ENCODE data around the gene SCO2.

The SCO2 gene

DNA sequence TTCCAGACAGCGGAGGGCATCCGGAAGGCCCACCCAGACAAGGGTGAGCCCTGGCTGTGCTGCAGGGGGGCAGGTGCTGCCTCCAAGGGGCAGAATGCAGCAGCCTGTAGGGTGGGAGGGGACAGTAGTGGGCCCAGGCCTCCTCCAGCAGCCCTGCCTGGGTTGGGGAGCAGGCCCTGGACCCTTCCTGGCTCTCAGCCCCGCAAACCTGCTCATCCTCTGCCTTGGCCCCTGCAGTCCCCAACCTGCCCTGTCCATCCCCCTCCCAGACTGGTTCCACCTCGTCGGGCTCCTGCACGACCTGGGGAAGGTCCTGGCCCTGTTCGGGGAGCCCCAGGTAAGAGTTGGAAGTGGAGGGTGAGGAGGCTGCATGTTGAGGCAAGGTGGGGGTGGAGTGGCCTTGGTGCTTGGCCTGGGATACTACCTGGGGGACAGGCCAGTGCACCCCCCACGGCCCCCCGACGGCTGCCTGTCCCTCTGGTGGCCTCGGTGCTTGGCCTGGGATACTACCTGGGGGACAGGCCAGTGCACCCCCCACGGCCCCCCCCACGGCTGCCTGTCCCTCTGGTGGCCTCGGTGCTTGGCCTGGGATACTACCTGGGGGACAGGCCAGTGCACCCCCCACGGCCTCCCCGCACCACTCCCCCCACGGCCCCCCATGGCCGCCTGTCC is 37.3 kb downstream of the SCO2 start:
- no peak for TF ChIP-seq TCF12 (IDR thresholded peaks at IDR 0.05; ENCODE audit: low read depth)
- no peak for TF ChIP-seq RAD21 (IDR thresholded peaks at IDR 0.05; ENCODE audit: low read depth)
- TF ChIP-seq TEAD4 (IDR thresholded peaks at IDR 0.05), result no peak
- TF ChIP-seq TAF1 (IDR thresholded peaks at IDR 0.05; ENCODE audit: low read depth), result no peak
- TF ChIP-seq YY1 (IDR thresholded peaks at IDR 0.05; ENCODE audit: low read depth), result no peak
- TF ChIP-seq CEBPB (IDR thresholded peaks at IDR 0.05), result no peak
- TF ChIP-seq, protein P1, sequence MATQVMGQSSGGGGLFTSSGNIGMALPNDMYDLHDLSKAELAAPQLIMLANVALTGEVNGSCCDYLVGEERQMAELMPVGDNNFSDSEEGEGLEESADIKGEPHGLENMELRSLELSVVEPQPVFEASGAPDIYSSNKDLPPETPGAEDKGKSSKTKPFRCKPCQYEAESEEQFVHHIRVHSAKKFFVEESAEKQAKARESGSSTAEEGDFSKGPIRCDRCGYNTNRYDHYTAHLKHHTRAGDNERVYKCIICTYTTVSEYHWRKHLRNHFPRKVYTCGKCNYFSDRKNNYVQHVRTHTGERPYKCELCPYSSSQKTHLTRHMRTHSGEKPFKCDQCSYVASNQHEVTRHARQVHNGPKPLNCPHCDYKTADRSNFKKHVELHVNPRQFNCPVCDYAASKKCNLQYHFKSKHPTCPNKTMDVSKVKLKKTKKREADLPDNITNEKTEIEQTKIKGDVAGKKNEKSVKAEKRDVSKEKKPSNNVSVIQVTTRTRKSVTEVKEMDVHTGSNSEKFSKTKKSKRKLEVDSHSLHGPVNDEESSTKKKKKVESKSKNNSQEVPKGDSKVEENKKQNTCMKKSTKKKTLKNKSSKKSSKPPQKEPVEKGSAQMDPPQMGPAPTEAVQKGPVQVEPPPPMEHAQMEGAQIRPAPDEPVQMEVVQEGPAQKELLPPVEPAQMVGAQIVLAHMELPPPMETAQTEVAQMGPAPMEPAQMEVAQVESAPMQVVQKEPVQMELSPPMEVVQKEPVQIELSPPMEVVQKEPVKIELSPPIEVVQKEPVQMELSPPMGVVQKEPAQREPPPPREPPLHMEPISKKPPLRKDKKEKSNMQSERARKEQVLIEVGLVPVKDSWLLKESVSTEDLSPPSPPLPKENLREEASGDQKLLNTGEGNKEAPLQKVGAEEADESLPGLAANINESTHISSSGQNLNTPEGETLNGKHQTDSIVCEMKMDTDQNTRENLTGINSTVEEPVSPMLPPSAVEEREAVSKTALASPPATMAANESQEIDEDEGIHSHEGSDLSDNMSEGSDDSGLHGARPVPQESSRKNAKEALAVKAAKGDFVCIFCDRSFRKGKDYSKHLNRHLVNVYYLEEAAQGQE (IDR thresholded peaks at IDR 0.05; ENCODE audit: low read depth), result no peak
- TF ChIP-seq FOXM1 (IDR thresholded peaks at IDR 0.05; ENCODE audit: borderline replicate concordance, low read depth), result no peak
- TF ChIP-seq EGR1 (IDR thresholded peaks at IDR 0.05), result no peak
- TF ChIP-seq, protein P2, sequence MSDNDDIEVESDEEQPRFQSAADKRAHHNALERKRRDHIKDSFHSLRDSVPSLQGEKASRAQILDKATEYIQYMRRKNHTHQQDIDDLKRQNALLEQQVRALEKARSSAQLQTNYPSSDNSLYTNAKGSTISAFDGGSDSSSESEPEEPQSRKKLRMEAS (IDR thresholded peaks at IDR 0.05), result no peak
- no peak for TF ChIP-seq NFIC (IDR thresholded peaks at IDR 0.05)
- TF ChIP-seq CREB1 (IDR thresholded peaks at IDR 0.05; ENCODE audit: low read depth), result no peak
- TF ChIP-seq EP300 (IDR thresholded peaks at IDR 0.05; ENCODE audit: borderline replicate concordance), result no peak

DNA sequence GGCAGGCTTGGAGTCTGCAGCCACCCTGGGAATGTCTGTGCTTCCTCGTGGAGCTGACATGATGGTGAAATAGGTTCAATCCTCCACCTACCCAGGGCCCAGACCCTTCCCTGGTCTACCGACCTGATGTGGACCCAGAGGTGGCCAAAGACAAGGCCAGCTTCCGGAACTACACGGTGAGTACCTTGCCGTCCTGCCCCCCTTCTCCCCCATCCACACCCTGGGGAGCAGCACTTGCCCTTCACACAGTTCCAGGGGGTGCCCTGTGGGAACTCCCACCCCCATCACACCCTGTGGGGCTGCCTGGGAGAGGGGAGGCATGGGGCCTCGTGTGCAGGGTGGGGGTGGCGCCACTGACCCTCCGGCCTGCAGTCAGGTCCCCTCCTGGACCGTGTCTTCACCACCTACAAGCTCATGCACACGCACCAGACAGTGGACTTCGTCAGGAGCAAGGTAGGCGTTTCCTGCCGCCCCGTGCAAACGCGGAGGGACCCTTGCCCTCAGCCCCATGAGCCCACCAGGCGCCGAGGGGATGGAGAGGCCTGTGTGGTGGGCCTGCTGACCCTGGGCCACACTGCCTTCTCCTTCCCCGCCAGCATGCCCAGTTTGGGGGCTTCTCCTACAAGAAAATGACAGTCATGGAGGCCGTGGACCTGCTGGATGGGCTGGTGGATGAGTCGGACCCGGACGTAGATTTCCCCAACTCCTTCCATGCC is 38.0 kb downstream of the SCO2 start:
- TF ChIP-seq ZBTB7A (IDR thresholded peaks at IDR 0.05; ENCODE audit: low read depth), result 0 out of 2 replicates have a peak, but pooled peaks have one; percentile 17
- TF ChIP-seq, protein P2 (IDR thresholded peaks at IDR 0.05), result no peak

DNA sequence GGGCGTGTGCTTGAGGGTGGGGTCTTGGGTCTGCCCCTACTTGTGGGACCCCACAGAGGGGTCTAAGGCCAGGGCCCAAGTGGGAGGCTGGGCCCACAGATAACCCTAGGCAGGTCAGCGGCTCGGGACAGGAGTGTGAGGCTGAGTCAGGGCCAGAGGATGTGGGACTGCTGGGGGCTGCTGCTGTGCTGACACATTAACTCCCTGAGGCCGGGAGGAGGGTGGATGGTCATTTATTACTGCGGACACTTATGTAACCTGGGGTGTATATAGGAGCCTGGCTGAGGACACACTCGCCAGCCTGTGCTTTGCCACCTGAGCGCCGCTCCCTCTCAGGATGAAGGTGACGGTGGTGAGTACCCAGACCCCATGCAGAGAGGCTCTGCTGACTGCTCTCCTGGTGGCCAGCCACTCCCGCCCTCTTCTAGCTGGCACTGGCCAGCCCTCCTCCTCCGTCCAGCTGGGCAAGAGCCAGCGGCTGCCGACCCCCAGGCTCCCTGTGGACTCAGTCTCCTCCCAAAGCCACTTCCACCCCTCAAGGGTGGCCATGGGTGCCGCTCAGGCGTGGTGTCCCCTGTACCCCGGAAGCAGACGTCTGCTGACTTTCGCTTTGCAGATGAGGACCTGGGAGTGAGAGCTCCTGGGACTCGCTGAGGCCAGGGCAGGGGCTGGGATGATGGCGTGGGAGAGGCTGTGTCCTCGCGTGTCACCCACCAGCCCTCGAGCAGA is 38.7 kb downstream of the SCO2 start, which contains the start of gene MIOX:
MIOX (plus strand) TSS at position 299 of the 729 bp plus-strand sequence; CDS start at position 338, 39 bp downstream.
- no peak for TF ChIP-seq TAF1 (IDR thresholded peaks at IDR 0.05; ENCODE audit: low read depth)
- TF ChIP-seq ZBTB7A (IDR thresholded peaks at IDR 0.05; ENCODE audit: low read depth), result 0 out of 2 replicates have a peak, but pooled peaks have one; percentile 2
- no peak for TF ChIP-seq TCF12 (IDR thresholded peaks at IDR 0.05; ENCODE audit: low read depth)

DNA sequence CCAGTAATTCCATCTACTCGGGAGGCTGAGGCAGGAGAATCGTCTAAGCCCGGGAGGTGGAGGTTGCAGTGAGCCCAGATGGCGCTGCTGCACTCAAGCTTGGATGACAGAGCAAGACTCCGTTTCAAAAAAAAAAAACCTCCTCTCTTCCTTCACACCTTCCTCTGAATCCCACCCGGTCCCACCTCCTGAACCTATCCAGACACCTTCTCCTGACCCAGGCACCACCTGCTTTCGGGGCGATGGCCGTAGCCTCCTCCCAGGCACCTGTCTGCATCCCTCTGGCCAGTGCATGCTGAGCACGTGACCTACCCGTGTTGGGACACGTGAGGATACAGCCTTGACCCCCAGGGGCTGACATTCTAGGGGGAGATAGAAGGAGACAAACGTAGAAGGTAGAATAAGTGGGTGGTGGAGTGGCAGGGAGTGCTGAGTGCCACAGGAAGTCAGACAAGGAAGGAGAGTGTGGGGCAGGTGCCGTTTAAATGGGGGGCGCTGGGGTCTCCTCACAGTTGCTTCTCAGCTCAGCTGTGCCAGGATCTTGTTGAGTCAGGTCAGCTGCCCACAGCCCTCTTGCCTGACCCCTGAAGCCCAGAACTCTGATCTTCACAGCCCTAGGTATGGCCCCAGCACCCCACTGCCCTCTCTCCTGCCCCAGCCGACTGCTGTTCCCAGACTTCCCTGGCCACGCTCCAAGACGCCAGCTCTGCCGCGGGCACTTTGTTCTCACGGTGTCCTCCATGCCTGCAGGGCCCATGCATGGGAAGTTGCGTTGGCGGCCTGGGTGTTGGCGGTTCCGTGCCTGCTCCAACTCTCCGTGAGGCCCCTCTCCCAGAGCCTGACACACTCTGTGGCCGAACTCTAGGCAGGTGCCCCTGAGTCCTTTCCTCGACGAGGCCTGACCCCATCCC is 39.9 kb downstream of the SCO2 start:
- TF ChIP-seq RAD21 (IDR thresholded peaks at IDR 0.05; ENCODE audit: low read depth) (no peak), ZBTB7A (IDR thresholded peaks at IDR 0.05; ENCODE audit: low read depth) (peak; percentile 86), TEAD4 (IDR thresholded peaks at IDR 0.05) (0 out of 2 replicates have a peak, but pooled peaks have one; percentile 1), NFIC (IDR thresholded peaks at IDR 0.05) (peak; percentile 73), TCF12 (IDR thresholded peaks at IDR 0.05; ENCODE audit: low read depth) (0 out of 2 replicates have a peak, but pooled peaks have one; percentile 34), TAF1 (IDR thresholded peaks at IDR 0.05; ENCODE audit: low read depth) (no peak)
- TF ChIP-seq, protein P3, sequence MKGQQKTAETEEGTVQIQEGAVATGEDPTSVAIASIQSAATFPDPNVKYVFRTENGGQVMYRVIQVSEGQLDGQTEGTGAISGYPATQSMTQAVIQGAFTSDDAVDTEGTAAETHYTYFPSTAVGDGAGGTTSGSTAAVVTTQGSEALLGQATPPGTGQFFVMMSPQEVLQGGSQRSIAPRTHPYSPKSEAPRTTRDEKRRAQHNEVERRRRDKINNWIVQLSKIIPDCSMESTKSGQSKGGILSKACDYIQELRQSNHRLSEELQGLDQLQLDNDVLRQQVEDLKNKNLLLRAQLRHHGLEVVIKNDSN (IDR thresholded peaks at IDR 0.05), result peak; percentile 76
- TF ChIP-seq, protein P2 (IDR thresholded peaks at IDR 0.05), result peak; percentile 45

DNA sequence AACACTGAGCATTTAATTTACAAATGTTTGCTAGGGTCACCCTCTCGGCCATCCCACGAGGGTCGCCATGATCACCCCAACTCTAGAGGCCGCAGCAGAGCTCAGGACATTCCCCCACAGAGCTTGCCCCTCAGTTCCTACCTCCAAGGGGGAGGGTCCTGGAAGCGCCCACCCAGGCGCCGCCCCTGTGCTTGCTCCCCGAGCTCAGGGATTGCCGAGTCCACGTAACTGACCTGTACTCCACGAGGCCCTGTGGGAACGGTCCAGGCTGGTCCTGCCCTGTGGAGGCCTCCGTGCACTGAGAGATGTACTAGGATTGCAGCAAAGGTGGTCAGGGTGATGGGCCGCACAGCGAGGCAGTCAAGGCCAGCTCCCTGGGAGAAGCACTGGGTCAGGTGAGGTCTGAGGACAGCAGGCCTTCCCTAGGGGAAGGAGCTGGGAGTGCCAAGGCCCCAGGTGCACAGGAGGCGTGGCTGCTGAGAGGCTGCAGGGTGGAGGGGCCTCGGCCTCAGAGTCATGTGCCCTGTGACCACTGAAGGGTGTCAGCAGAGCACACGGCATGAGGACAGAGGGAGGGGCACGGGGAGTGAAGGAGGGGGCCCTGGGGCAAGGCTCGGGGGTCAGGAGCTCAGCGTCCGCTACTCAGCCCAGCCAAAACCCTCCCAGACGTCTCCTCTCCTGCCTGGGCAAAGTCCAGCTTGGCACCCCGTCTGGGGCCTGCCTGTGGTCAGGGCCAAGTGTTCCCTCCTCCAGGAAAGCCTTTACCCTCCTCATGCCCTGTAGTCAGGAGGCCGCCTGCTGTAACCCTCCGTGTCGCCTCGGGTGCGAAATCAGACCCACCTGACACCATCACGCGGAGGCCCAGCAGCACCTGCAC is 41.2 kb downstream of the SCO2 start:
- TF ChIP-seq YY1 (IDR thresholded peaks at IDR 0.05; ENCODE audit: low read depth) (no peak), TCF12 (IDR thresholded peaks at IDR 0.05; ENCODE audit: low read depth) (no peak), EP300 (IDR thresholded peaks at IDR 0.05; ENCODE audit: borderline replicate concordance) (no peak; the same call in 1 of the 2 replicates), RAD21 (IDR thresholded peaks at IDR 0.05; ENCODE audit: low read depth) (no peak), TAF1 (IDR thresholded peaks at IDR 0.05; ENCODE audit: low read depth) (no peak), CEBPB (IDR thresholded peaks at IDR 0.05) (no peak), NFIC (IDR thresholded peaks at IDR 0.05) (no peak; the same call in 1 of the 2 replicates), TEAD4 (IDR thresholded peaks at IDR 0.05) (no peak), EGR1 (IDR thresholded peaks at IDR 0.05) (no peak), CREB1 (IDR thresholded peaks at IDR 0.05; ENCODE audit: low read depth) (no peak), ZBTB7A (IDR thresholded peaks at IDR 0.05; ENCODE audit: low read depth) (0 out of 2 replicates have a peak, but pooled peaks have one; percentile 51), FOXM1 (IDR thresholded peaks at IDR 0.05; ENCODE audit: borderline replicate concordance, low read depth) (no peak)
- TF ChIP-seq, protein P3 (IDR thresholded peaks at IDR 0.05), result peak; percentile 85
- TF ChIP-seq, protein P2 (IDR thresholded peaks at IDR 0.05), result peak; percentile 81
- TF ChIP-seq, protein P1 (IDR thresholded peaks at IDR 0.05; ENCODE audit: low read depth), result no peak

Measured in Ishikawa (cell line).